ENCODE results near the gene LRMDA. TPM values are rescaled to one million over a fixed set of nuclear protein-coding genes. Genes with fewer than 3 reads are reported as not detected.

LRMDA gene
- total and polyA plus RNA-seq, 10 of the 15 experiments (the other 5 are each of a cell fraction or from before 2014, with no cell fraction given), result 0.07 to 0.54 (median 0.29) TPM; not detected in 4

DNA sequence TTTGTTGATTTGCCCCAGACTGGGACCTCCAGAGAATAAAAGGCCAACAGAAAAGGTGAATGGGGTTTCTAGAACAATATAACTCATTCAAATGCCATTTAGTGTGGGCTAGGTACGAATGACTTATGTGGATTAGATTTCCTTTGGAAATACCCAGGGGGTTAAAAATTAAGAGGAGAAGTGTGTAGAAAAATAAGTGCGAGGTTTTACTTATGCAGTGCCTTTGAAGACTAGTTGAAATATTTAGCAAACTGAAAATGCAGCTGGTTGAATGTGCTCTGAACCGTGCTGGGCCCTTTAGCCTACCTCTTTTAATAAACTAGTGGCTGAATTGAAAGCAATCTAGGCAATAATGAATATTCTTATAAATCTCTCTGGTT lies 180.6 kb downstream of the LRMDA start (continued):
- no peak for TF ChIP-seq EZH2 (IDR thresholded peaks at IDR 0.05; ENCODE audit: borderline replicate concordance, control insufficient read depth, low read depth, low read length)
- no peak for TF ChIP-seq ATF7 (IDR thresholded peaks at IDR 0.05; ENCODE audit: low read depth)
- TF ChIP-seq NFYA (IDR thresholded peaks at IDR 0.05; ENCODE audit: borderline replicate concordance, low read depth, low read length), result no peak
- TF ChIP-seq SREBF1 (IDR thresholded peaks at IDR 0.05; ENCODE audit: low read length), result no peak
- TF ChIP-seq EGR1 (IDR thresholded peaks at IDR 0.05; ENCODE audit: borderline replicate concordance in 1 of 2, low read depth in 2 of 2, low read length in 2 of 2), result no peak
- peak; percentile 28 for TF ChIP-seq MEF2B (IDR thresholded peaks at IDR 0.05; ENCODE audit: partially characterized antibody, poor library complexity, severe bottlenecking)
- TF ChIP-seq RCOR1 (conservative IDR thresholded peaks at IDR 0.05; ENCODE audit: low read depth, low read length), result no peak
- no peak for TF ChIP-seq BCL11A (IDR thresholded peaks at IDR 0.05; ENCODE audit: low read depth, low read length)
- TF ChIP-seq, protein P1, sequence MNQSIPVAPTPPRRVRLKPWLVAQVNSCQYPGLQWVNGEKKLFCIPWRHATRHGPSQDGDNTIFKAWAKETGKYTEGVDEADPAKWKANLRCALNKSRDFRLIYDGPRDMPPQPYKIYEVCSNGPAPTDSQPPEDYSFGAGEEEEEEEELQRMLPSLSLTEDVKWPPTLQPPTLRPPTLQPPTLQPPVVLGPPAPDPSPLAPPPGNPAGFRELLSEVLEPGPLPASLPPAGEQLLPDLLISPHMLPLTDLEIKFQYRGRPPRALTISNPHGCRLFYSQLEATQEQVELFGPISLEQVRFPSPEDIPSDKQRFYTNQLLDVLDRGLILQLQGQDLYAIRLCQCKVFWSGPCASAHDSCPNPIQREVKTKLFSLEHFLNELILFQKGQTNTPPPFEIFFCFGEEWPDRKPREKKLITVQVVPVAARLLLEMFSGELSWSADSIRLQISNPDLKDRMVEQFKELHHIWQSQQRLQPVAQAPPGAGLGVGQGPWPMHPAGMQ (IDR thresholded peaks at IDR 0.05; ENCODE audit: borderline replicate concordance), result no peak
- no peak for TF ChIP-seq MYC (IDR thresholded peaks at IDR 0.05; ENCODE audit: insufficient read depth, insufficient read length, insufficient replicate concordance, low read length, severe bottlenecking)
- TF ChIP-seq, protein P2, sequence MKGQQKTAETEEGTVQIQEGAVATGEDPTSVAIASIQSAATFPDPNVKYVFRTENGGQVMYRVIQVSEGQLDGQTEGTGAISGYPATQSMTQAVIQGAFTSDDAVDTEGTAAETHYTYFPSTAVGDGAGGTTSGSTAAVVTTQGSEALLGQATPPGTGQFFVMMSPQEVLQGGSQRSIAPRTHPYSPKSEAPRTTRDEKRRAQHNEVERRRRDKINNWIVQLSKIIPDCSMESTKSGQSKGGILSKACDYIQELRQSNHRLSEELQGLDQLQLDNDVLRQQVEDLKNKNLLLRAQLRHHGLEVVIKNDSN (IDR thresholded peaks at IDR 0.05; ENCODE audit: borderline replicate concordance, extremely low read length, insufficient read depth, low read depth, low read length), result no peak
- TF ChIP-seq YY1 (IDR thresholded peaks at IDR 0.05; ENCODE audit: low read depth, low read length), result no peak
- no peak for TF ChIP-seq MXI1 (IDR thresholded peaks at IDR 0.05; ENCODE audit: low read depth, low read length)
- no peak for TF ChIP-seq CREM (IDR thresholded peaks at IDR 0.05; ENCODE audit: low read depth)
- TF ChIP-seq ESRRA (IDR thresholded peaks at IDR 0.05; ENCODE audit: low read length), result no peak
- TF ChIP-seq YBX1 (IDR thresholded peaks at IDR 0.05), result no peak
- TF ChIP-seq CBX5 (IDR thresholded peaks at IDR 0.05; ENCODE audit: low read depth), result no peak
- TF ChIP-seq, protein P3, sequence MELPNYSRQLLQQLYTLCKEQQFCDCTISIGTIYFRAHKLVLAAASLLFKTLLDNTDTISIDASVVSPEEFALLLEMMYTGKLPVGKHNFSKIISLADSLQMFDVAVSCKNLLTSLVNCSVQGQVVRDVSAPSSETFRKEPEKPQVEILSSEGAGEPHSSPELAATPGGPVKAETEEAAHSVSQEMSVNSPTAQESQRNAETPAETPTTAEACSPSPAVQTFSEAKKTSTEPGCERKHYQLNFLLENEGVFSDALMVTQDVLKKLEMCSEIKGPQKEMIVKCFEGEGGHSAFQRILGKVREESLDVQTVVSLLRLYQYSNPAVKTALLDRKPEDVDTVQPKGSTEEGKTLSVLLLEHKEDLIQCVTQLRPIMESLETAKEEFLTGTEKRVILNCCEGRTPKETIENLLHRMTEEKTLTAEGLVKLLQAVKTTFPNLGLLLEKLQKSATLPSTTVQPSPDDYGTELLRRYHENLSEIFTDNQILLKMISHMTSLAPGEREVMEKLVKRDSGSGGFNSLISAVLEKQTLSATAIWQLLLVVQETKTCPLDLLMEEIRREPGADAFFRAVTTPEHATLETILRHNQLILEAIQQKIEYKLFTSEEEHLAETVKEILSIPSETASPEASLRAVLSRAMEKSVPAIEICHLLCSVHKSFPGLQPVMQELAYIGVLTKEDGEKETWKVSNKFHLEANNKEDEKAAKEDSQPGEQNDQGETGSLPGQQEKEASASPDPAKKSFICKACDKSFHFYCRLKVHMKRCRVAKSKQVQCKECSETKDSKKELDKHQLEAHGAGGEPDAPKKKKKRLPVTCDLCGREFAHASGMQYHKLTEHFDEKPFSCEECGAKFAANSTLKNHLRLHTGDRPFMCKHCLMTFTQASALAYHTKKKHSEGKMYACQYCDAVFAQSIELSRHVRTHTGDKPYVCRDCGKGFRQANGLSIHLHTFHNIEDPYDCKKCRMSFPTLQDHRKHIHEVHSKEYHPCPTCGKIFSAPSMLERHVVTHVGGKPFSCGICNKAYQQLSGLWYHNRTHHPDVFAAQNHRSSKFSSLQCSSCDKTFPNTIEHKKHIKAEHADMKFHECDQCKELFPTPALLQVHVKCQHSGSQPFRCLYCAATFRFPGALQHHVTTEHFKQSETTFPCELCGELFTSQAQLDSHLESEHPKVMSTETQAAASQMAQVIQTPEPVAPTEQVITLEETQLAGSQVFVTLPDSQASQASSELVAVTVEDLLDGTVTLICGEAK (IDR thresholded peaks at IDR 0.05; ENCODE audit: borderline replicate concordance), result no peak
- no peak for TF ChIP-seq NRF1 (conservative IDR thresholded peaks at IDR 0.05; ENCODE audit: low read depth, low read length)
- no peak for TF ChIP-seq NFXL1 (IDR thresholded peaks at IDR 0.05; ENCODE audit: borderline replicate concordance)
- no peak for TF ChIP-seq ZBED1 (IDR thresholded peaks at IDR 0.05; ENCODE audit: borderline replicate concordance)
- no peak for TF ChIP-seq SUPT20H (IDR thresholded peaks at IDR 0.05; ENCODE audit: borderline replicate concordance, control insufficient read depth, low read depth, low read length)
- no peak for TF ChIP-seq FOXM1 (IDR thresholded peaks at IDR 0.05; ENCODE audit: low read depth, low read length)
- TF ChIP-seq, protein P4, sequence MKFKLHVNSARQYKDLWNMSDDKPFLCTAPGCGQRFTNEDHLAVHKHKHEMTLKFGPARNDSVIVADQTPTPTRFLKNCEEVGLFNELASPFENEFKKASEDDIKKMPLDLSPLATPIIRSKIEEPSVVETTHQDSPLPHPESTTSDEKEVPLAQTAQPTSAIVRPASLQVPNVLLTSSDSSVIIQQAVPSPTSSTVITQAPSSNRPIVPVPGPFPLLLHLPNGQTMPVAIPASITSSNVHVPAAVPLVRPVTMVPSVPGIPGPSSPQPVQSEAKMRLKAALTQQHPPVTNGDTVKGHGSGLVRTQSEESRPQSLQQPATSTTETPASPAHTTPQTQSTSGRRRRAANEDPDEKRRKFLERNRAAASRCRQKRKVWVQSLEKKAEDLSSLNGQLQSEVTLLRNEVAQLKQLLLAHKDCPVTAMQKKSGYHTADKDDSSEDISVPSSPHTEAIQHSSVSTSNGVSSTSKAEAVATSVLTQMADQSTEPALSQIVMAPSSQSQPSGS (IDR thresholded peaks at IDR 0.05; ENCODE audit: low read length), result no peak
- no peak for TF ChIP-seq POLR2AphosphoS2 (IDR thresholded peaks at IDR 0.05; ENCODE audit: low read depth, low read length)

Data from GM12878 (cell line).